GM23338 (cell line): ENCODE results near the gene HTR3B. TPM values are rescaled to one million over a fixed set of nuclear protein-coding genes. Genes with fewer than 3 reads are reported as not detected.

Source experiments
- ATAC-seq: fragments of 200-7000 bp; cut with Tn5 transposase; 3 replicates; pipeline ENCODE4 v1.9.1; 2020
- DNase-seq: peaks from one replicate; pipeline ENCODE4 v3.0.0-alpha.2; 2015; ENCODE audit warnings: low spot score
- H2AFZ ChIP-seq: fragments of 200-600 bp; sonication (generic); 2 replicates; pipeline ENCODE4 v1.8.0; 2016; ENCODE audit warnings: antibody characterized with exemption, mild to moderate bottlenecking, moderate library complexity
- H3F3A ChIP-seq: fragments of 200-600 bp; sonication (generic); replicated peaks from 2 replicates; pipeline ENCODE4 v1.8.0; 2017; ENCODE audit warnings: antibody characterized with exemption, mixed run types, low read depth
- H3K27ac ChIP-seq: fragments of 200-600 bp; sonication (generic); 2 replicates; pipeline ENCODE4 v1.6.1; 2016; ENCODE audit warnings: low read depth
- H3K27me3 ChIP-seq: fragments of 200-600 bp; sonication (generic); 2 replicates; pipeline ENCODE4 v1.8.0; 2016; ENCODE audit warnings: mild to moderate bottlenecking, mixed run types, moderate library complexity; ENCODE audit not compliant: insufficient read depth
- H3K36me3 ChIP-seq: fragments of 200-600 bp; sonication (generic); 2 replicates; pipeline ENCODE4 v1.8.0; 2016; ENCODE audit warnings: mild to moderate bottlenecking; ENCODE audit not compliant: insufficient read depth
- H3K4me1 ChIP-seq: fragments of 200-600 bp; sonication (generic); 2 replicates; pipeline ENCODE4 v1.8.0; 2016; ENCODE audit warnings: mild to moderate bottlenecking, moderate library complexity; ENCODE audit not compliant: insufficient read depth
- H3K4me2 ChIP-seq: fragments of 200-600 bp; sonication (generic); 2 replicates; pipeline ENCODE4 v1.7.1; 2017; ENCODE audit warnings: mixed run types
- H3K4me3 ChIP-seq: fragments of 200-600 bp; sonication (generic); 2 replicates; pipeline ENCODE4 v1.6.1; 2016; ENCODE audit warnings: mixed run types
- H3K79me2 ChIP-seq: fragments of 200-600 bp; sonication (generic); replicated peaks from 2 replicates; pipeline ENCODE4 v1.8.0; 2017; ENCODE audit warnings: mild to moderate bottlenecking; ENCODE audit not compliant: insufficient read depth
- H3K9me2 ChIP-seq: fragments of 200-600 bp; sonication (generic); 2 replicates; pipeline ENCODE4 v1.8.0; 2017; ENCODE audit not compliant: insufficient read depth
- H4K20me1 ChIP-seq: fragments of 200-600 bp; sonication (generic); replicated peaks from 2 replicates; pipeline ENCODE4 v1.8.0; 2017; ENCODE audit warnings: mild to moderate bottlenecking; ENCODE audit not compliant: insufficient read depth
- H3K27ac Mint-ChIP-seq: 2 replicates; pipeline ENCODE4 v1.8.0; 2020; ENCODE audit warnings: inconsistent platforms, mild to moderate bottlenecking, moderate library complexity, mixed read lengths
- H3K27me3 Mint-ChIP-seq: 3 replicates; pipeline ENCODE4 v1.8.0; 2022; ENCODE audit warnings: low read depth, mild to moderate bottlenecking, moderate library complexity, mixed read lengths, inconsistent platforms; ENCODE audit not compliant: insufficient read depth, poor library complexity
- H3K36me3 Mint-ChIP-seq: 3 replicates; pipeline ENCODE4 v1.8.0; 2021; ENCODE audit warnings: low read depth, mild to moderate bottlenecking, inconsistent platforms, moderate library complexity, mixed read lengths
- H3K4me1 Mint-ChIP-seq: 3 replicates; pipeline ENCODE4 v1.8.0; 2020; ENCODE audit warnings: mild to moderate bottlenecking, inconsistent platforms, mixed read lengths
- H3K4me3 Mint-ChIP-seq: 3 replicates; pipeline ENCODE4 v1.8.0; 2021; ENCODE audit warnings: moderate library complexity, mild to moderate bottlenecking, inconsistent platforms, mixed read lengths
- H3K9me3 Mint-ChIP-seq: 3 replicates; pipeline ENCODE4 v1.8.0; 2020; ENCODE audit warnings: moderate library complexity, mild to moderate bottlenecking, inconsistent platforms, mixed read lengths
- NANOG ChIP-seq: IDR thresholded peaks from 2 replicates; pipeline ENCODE4 v1.6.1; 2016; ENCODE audit warnings: antibody characterized with exemption, borderline replicate concordance
- POLR2AphosphoS5 ChIP-seq: IDR thresholded peaks from 2 replicates; pipeline ENCODE4 v1.6.1; 2016; ENCODE audit warnings: antibody characterized with exemption, low read depth
- ZNF114 ChIP-seq: fragments of 250-450 bp; sonication (Bioruptor Pico); IDR thresholded peaks from 2 replicates; pipeline ENCODE4 v1.5.0; 2020; ENCODE audit warnings: mild to moderate bottlenecking, moderate library complexity
- ZNF462 ChIP-seq: fragments of 250-450 bp; sonication (Bioruptor Pico); IDR thresholded peaks from 2 replicates; pipeline ENCODE4 v1.5.0; 2020; ENCODE audit warnings: mild to moderate bottlenecking, moderate library complexity
- polyA plus RNA-seq: library from polyadenylated mRNA; unstranded; fragments of >200 nt; fragmentation: Nextera tagmentation; extraction: Ambion mirVana; gene quantifications from 2 replicates; pipeline ENCODE4 v1.2.1, GENCODE V29; 2016
- total RNA-seq: library from RNA; depleted of rRNA; stranded (reverse); fragments of >200 nt; shearing (Covaris generic); gene quantifications from 2 replicates; pipeline ENCODE4 v1.2.3, GENCODE V29; 2014

Gene HTR3B
- total and polyA plus RNA-seq, 2 experiments from 2014 or later = not detected

GRCh38 chr11:113986351-113987140 lies 82.0 kb downstream of the HTR3B start:
- Histone ChIP-seq H3K4me2 (no peak overlapping the region), H3K4me3 (no peak overlapping the region), H3K9me2 (no peaks in the 10 kb centered on the region), H3K27ac (no peak overlapping the region), H3F3A (no peaks in the 10 kb centered on the region), H3K27me3 (no peaks in the 10 kb centered on the region), H4K20me1 (no peaks in the 10 kb centered on the region), H2AFZ (no peak overlapping the region), H3K4me1 (no peaks in the 10 kb centered on the region), H3K36me3 (no peaks in the 10 kb centered on the region), H3K79me2 (no peaks in the 10 kb centered on the region)
- no peak for TF ChIP-seq ZNF114 (CRISPR knock-in tag)
- no peak for TF ChIP-seq POLR2AphosphoS5
- DNase-seq = no peak
- H3K27me3 Mint-ChIP-seq = peaks cover 9% of the 10 kb centered on the region
- no peak for ATAC-seq
- no peak overlapping the region for H3K27ac Mint-ChIP-seq
- no peaks in the 10 kb centered on the region for H3K36me3 Mint-ChIP-seq
- H3K4me3 Mint-ChIP-seq = no peak overlapping the region
- H3K9me3 Mint-ChIP-seq = no peaks in the 10 kb centered on the region
- H3K4me1 Mint-ChIP-seq = no peaks in the 10 kb centered on the region; the same call in 2 of the 3 replicates

DNA sequence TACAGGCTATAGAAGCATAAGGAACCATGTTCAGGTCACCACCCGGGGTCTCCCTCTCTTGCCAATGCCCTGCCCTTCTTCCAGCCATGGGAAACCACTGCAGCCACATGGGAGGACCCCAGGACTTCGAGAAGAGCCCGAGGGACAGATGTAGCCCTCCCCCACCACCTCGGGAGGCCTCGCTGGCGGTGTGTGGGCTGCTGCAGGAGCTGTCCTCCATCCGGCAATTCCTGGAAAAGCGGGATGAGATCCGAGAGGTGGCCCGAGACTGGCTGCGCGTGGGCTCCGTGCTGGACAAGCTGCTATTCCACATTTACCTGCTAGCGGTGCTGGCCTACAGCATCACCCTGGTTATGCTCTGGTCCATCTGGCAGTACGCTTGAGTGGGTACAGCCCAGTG lies 84.8 kb downstream of the HTR3B start:
- no peak for DNase-seq
- Histone ChIP-seq H3K27ac (no peak overlapping the region), H3K4me1 (peaks cover 12% of the 10 kb centered on the region), H3K4me2 (no peak overlapping the region), H3K36me3 (no peaks in the 10 kb centered on the region), H3K27me3 (no peaks in the 10 kb centered on the region), H4K20me1 (no peaks in the 10 kb centered on the region), H3K4me3 (no peak overlapping the region), H3F3A (no peaks in the 10 kb centered on the region), H3K9me2 (no peaks in the 10 kb centered on the region), H3K79me2 (no peaks in the 10 kb centered on the region), H2AFZ (no peak overlapping the region)
- H3K9me3 Mint-ChIP-seq = no peaks in the 10 kb centered on the region
- ATAC-seq = no peak
- H3K4me1 Mint-ChIP-seq = peaks cover 16% of the 10 kb centered on the region
- H3K27me3 Mint-ChIP-seq = peaks cover 14% of the 10 kb centered on the region
- H3K36me3 Mint-ChIP-seq = no peaks in the 10 kb centered on the region
- H3K4me3 Mint-ChIP-seq = no peak overlapping the region
- H3K27ac Mint-ChIP-seq = no peak overlapping the region
- TF ChIP-seq ZNF462 (CRISPR knock-in tag) = no peak
- TF ChIP-seq ZNF114 (CRISPR knock-in tag) = no peak
- TF ChIP-seq NANOG = no peak
